ENCODE measurements around the gene REG3G.

DNA sequence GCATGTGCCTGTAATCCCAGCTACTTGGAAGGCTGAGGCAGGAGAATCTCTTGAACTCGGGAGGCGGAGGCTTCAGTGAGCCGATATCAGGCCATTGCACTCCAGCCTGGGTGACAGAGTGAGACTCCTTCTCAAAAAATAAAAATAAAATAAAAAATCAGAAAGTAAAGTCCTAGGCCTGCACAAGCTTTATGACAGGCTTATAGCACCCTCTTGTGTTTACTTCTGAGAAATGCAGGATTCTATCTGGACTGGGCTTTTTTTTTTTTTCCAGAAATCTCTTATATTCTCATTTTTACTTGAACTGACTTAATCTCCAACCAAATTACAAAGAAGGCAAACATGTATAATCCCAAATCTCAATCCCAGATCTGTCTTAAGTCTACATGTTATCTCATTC, 26.1 kb upstream of the REG3G start:
- TF ChIP-seq POLR2A (IDR thresholded peaks at IDR 0.05; ENCODE audit: low read depth, low read length), result no peak
- no peak for TF ChIP-seq POLR2AphosphoS5 (IDR thresholded peaks at IDR 0.05; ENCODE audit: low read depth, low read length)
- no peak for TF ChIP-seq TAF1 (IDR thresholded peaks at IDR 0.05; ENCODE audit: borderline replicate concordance, low read depth, low read length)

Measured in GM12892 (cell line).